PC-3 (cell line): ENCODE measurements around the gene ZNF524.

ENCODE experiments used
- CTCF ChIP-seq: fragments of 300-600 bp; sonication (generic); conservative IDR thresholded peaks from 2 replicates; pipeline ENCODE4 v1.5.1; 2017; ENCODE audit warnings: antibody characterized with exemption, low read depth, mild to moderate bottlenecking, low read length
- EZH2 ChIP-seq: fragments of 300-600 bp; sonication (generic); IDR thresholded peaks from one replicate; pipeline ENCODE4 v1.6.1; 2017; ENCODE audit warnings: antibody characterized with exemption, mild to moderate bottlenecking, low read length; ENCODE audit not compliant: unreplicated experiment

DNA sequence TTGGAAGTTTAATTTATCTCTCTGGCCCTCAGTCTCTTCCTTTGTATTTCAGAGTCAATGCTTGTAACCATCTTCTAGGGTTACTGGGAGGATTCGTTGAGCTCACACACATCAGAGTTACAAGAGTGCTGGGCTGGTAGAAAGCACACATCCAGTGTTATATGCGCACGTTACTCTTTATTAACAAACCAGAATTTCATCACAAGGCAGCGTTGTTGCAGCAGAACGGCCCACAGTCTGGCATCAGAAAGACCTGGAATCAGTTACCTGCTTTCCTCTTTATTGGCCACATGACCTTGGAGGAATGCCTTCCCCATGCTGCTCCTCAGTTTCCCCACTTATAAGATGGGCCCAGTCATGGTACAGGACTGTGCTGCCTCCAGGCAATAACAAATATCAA, 9.2 kb downstream of the ZNF524 start:
- TF ChIP-seq EZH2 = no peak
- TF ChIP-seq CTCF = no peak
